DND-41 (cell line): Measurements from ENCODE around the gene LAMTOR2.

Experiments used
- CTCF ChIP-seq: IDR thresholded peaks from 2 replicates; pipeline ENCODE4 v1.5.1; 2012; ENCODE audit warnings: borderline replicate concordance, low read length, moderate library complexity, mild to moderate bottlenecking; ENCODE audit not compliant: poor library complexity, severe bottlenecking; ENCODE audit errors: extremely low read depth
- EZH2 ChIP-seq: IDR thresholded peaks from 3 replicates; pipeline ENCODE4 v1.6.1; 2012; ENCODE audit warnings: borderline replicate concordance, low read depth, mild to moderate bottlenecking, moderate library complexity, low read length, inconsistent platforms; ENCODE audit not compliant: severe bottlenecking

DNA sequence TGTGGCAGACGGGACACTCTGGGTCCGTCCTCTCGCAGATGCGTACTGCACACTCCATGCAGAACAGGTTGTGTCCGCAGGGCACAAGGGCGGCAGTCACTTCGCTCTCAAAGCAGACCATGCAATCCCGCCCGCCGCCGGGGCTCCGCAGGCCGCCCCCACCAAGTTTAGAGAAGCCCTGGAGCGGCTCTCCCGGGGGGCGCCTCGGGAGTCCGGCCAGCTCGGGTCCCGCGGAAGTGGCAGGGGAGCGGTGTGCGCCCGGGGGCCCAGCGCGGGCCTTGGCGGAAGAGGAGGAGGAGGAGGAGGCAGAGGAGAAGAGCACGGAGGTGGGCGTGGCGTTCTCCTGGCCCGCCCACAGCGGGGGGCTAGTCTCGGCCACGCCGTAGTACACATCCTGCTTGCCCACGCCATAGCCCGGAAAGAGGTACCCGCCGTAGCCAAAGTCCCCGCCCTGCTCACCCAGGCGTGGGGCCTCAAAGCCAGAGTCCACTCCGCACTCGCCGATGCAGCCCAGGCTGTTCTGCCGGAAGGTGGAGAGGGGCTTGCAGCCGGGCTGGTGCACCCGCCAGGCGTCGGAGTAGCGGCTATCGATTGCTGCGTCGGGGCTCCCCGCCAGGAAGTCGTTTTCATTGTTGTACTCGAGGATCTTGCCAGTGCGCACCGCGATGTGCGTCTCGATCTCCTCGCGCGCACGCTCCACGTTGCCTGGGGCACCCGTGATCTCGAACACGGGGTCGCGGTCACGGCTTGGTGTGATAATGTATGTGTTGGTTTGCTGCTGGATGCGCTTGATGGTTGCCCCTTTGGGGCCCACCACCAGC lies 22.2 kb downstream of the LAMTOR2 start:
- TF ChIP-seq CTCF (no peak), EZH2 (no peak)
